ENCODE measurements around the gene PTGIR.

- TF ChIP-seq EP300 (IDR thresholded peaks at IDR 0.05; ENCODE audit: borderline replicate concordance in 1 of 2, control insufficient read depth in 1 of 2, low read depth in 2 of 2, low read length in 2 of 2) (no peak), PML (IDR thresholded peaks at IDR 0.05; ENCODE audit: low read length) (no peak), NFIC (IDR thresholded peaks at IDR 0.05; ENCODE audit: low read depth, low read length) (no peak), TBL1XR1 (IDR thresholded peaks at IDR 0.05; ENCODE audit: low read depth, low read length) (no peak), ETV6 (conservative IDR thresholded peaks at IDR 0.05 in 1 of 2, IDR thresholded peaks at IDR 0.05 in 1 of 2; ENCODE audit: borderline replicate concordance in 1 of 2, low read depth in 1 of 2) (no peak), CTCF (IDR thresholded peaks at IDR 0.05 in 2 of 3, conservative IDR thresholded peaks at IDR 0.05 in 1 of 3; ENCODE audit: control insufficient read depth in 2 of 3, extremely low read depth in 1 of 3, insufficient read depth in 1 of 3, low read depth in 3 of 3, low read length in 3 of 3) (no peak), RFX5 (IDR thresholded peaks at IDR 0.05; ENCODE audit: low read depth, low read length) (no peak), EZH2 (IDR thresholded peaks at IDR 0.05; ENCODE audit: borderline replicate concordance, control insufficient read depth, low read depth, low read length) (no peak), POLR2AphosphoS5 (IDR thresholded peaks at IDR 0.05; ENCODE audit: low read length) (no peak), YBX1 (IDR thresholded peaks at IDR 0.05) (no peak), RAD51 (IDR thresholded peaks at IDR 0.05) (no peak), TCF12 (IDR thresholded peaks at IDR 0.05; ENCODE audit: low read depth, low read length) (no peak)
Measured at GRCh38 chr19:46598372-46598917, 26.4 kb downstream of the PTGIR start.

All from GM12878 (cell line).